Ascending aorta (tissue), 2 donors: Measurements from ENCODE around the gene CEP41. TPM values are rescaled to one million over a fixed set of nuclear protein-coding genes. Genes with fewer than 3 reads are reported as not detected.

Source experiments
- DNase-seq, 2 donors: peaks; one replicate each; pipeline ENCODE4 v3.0.0-alpha.2; 2019; ENCODE audit warnings: low spot score in 2 of 2
- H3K27ac ChIP-seq, 2 donors: fragments of 200-600 bp; sonication (generic); one replicate each; pipeline ENCODE4 v1.5.1; 2016 to 2017; ENCODE audit warnings: mild to moderate bottlenecking in 1 of 2
- H3K27me3 ChIP-seq: fragments of 200-600 bp; sonication (generic); one replicate; pipeline ENCODE4 v1.5.1; 2017
- H3K36me3 ChIP-seq, 2 donors: fragments of 200-600 bp; sonication (generic); one replicate each; pipeline ENCODE4 v1.5.1; 2016
- H3K4me1 ChIP-seq, 2 donors: fragments of 200-600 bp; sonication (generic); one replicate each; pipeline ENCODE4 v1.5.1; 2016 to 2017; ENCODE audit warnings: mild to moderate bottlenecking in 1 of 2
- H3K4me3 ChIP-seq, 2 donors: fragments of 200-600 bp; sonication (generic); one replicate each; pipeline ENCODE4 v1.5.1; 2016 to 2017; ENCODE audit warnings: mild to moderate bottlenecking in 1 of 2
- H3K9me3 ChIP-seq, 2 donors: fragments of 200-600 bp; sonication (generic); one replicate each; pipeline ENCODE4 v1.5.1; 2016
- CTCF ChIP-seq, 3 experiments: fragments of 200-600 bp in 2 of 3; fragments of 450-650 bp in 1 of 3; sonication (generic) in 2 of 3; IDR thresholded peaks; one replicate each; pipeline ENCODE4 v1.5.1; 2016 to 2019; ENCODE audit warnings: antibody characterized with exemption in 3 of 3, mild to moderate bottlenecking in 1 of 3, moderate library complexity in 1 of 3
- intact Hi-C: fragments of 100-400 bp; cut with DNase I; formaldehyde crosslinking; loops from one replicate; pipeline ENCODE4 v1.15.1; 2023
- total RNA-seq: library from RNA; depleted of rRNA; stranded (reverse); fragments of >200 nt; gene quantifications from one replicate; pipeline ENCODE4 v1.1.0, GENCODE V29; 2016

The CEP41 gene
- total RNA-seq, 1 donor from 2014 or later = 4.3 TPM

DNA sequence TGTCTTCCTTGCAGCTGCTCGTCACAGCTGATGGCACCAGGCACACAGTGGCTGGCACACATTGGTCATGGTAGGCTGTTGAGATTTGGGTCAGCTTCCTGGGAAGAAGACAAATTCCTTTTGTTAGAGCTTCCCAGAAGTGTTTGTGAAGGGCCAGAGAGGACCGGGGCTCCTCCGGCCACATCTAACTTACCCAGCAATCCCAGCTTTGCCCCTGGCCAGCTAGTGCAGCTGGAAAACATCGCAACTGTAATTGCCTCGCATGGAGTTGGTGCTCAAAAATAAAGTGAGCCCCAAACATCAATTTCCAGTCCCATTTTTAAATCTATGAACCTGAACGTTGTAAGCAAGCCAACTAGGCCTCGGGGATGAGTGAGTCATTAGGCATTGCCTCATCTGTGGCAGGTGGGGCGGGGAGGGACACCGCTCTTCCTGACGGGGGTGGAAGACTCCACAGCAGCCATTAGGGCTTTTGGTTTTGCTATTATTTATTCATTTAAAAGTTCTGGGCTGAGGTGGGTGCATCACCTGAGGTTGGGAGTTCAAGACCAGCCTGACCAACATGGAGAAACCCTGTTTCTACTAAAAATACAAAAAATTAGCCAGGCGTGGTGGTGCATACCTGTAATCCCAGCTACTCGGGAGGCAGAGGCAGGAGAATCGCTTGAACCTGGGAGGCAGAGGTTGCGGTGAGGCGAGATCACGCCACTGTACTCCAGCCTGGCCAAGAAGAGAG lies 83.8 kb downstream of the CEP41 start:
- no peak for TF ChIP-seq CTCF (IDR thresholded peaks at IDR 0.05)
- peaks cover 0 to 5% of the 10 kb centered on the region in 2 donors for H3K9me3 ChIP-seq
- H3K27ac ChIP-seq = peak overlapping the region; percentile 55 to 77
- H3K36me3 ChIP-seq = no peaks in the 10 kb centered on the region
- no peak overlapping the region for H3K4me3 ChIP-seq
- peak in 1 of 2 donors; percentile 74 for DNase-seq
- peaks cover 7 to 30% of the 10 kb centered on the region in 2 donors for H3K4me1 ChIP-seq
- intact Hi-C loops = loop anchor here (10.0 kb wide), 1 partner anchor 62 kb away; the partner anchor contains the start of gene CPA4
- no peaks in the 10 kb centered on the region for H3K27me3 ChIP-seq

DNA sequence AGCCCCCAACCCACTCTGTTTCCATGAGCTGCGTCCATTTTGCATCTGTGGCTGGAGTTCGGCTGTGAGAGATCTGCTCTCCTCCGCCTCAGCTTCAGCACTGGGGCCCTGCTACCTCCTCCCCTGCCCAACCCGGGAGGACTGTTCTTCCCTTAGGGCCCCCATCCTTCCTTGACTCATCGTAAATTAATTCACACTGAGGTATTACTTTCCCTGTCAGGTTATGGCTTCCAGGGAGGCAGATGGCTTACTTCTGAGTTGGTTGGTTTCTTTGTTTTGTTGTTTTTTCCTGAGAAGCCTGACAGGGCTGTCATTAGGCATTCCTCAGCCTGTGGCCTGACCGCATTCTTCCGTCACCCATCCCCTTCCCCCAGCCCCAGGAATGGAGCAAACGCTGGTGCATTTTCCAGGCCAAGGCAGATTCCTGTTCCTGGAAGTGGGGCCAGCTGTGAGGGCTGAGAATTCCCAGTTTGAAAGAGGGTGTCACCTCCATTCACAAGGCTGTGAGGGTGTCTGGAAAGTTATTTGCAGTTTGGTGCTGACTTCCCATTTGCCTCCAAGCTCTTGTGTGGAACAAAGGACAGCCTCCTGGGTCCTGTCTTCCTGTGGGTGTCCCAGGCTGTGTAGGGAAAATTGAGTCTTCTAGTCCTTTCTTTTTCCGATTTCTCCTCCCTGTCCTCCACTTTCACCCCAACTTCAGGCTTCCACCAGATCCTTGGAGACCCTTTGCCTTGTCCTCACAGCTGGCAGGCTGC lies 84.5 kb downstream of the CEP41 start:
- intact Hi-C loops = loop anchor here (10.0 kb wide), 1 partner anchor 61 kb away; the partner anchor contains the start of gene CPA4
- H3K9me3 ChIP-seq = peaks cover 0 to 5% of the 10 kb centered on the region in 2 donors
- no peak for TF ChIP-seq CTCF (IDR thresholded peaks at IDR 0.05)
- H3K27ac ChIP-seq = peak overlapping the region; percentile 55 to 77
- DNase-seq = peak in 1 of 2 donors; percentile 65
- H3K36me3 ChIP-seq = no peaks in the 10 kb centered on the region
- peaks cover 7 to 30% of the 10 kb centered on the region in 2 donors for H3K4me1 ChIP-seq
- no peaks in the 10 kb centered on the region for H3K27me3 ChIP-seq
- H3K4me3 ChIP-seq = no peak overlapping the region

DNA sequence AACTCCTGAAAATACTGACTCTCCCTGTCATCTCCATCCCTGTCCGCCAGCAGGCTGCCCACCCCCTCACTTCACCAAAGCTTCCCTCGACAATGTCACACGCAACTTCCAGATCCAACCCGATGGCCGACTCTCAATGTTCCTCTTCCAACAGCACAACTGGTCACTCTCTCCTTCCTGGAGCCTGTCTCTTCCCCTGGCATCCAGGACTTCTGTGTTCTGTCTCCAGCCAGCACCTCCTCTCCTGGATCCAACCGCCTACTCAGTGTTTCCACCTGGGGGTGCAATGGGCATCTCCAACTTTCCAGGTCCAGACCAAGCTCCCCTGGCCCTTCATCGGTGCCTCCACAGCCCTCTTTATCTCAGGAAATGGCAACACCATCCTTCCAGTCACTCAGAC lies 87.6 kb downstream of the CEP41 start:
- no peak for TF ChIP-seq CTCF (IDR thresholded peaks at IDR 0.05)
- peak overlapping the region in 1 of 2 donors; percentile 32 for H3K27ac ChIP-seq
- intact Hi-C loops = loop anchor here (5.0 to 10.0 kb wide), 2 partner anchors 58 to 89 kb away; partner anchors contain the start of genes CEP41 and CPA4

GRCh38 chr7:130352194-130353074 lies 88.4 kb downstream of the CEP41 start:
- no peak for DNase-seq
- Histone ChIP-seq H3K27ac (peak overlapping the region; percentile 35 to 36), H3K27me3 (no peaks in the 10 kb centered on the region), H3K4me1 (peaks cover 7 to 27% of the 10 kb centered on the region in 2 donors), H3K36me3 (no peaks in the 10 kb centered on the region), H3K9me3 (no peaks in the 10 kb centered on the region), H3K4me3 (no peak overlapping the region)
- no peak for TF ChIP-seq CTCF (IDR thresholded peaks at IDR 0.05)
- intact Hi-C loops = loop anchor here (5.0 to 10.0 kb wide), 2 partner anchors 58 to 90 kb away; partner anchors contain the start of genes CEP41 and CPA4

More for the DNA sequence above, 87.6 kb downstream of the CEP41 start:
- no peaks in the 10 kb centered on the region for H3K27me3 ChIP-seq
- no peak overlapping the region for H3K4me3 ChIP-seq
- peaks cover 7 to 30% of the 10 kb centered on the region in 2 donors for H3K4me1 ChIP-seq
- H3K36me3 ChIP-seq = no peaks in the 10 kb centered on the region
- DNase-seq = no peak
- no peaks in the 10 kb centered on the region for H3K9me3 ChIP-seq

GRCh38 chr7:130351791-130352090 lies 89.1 kb downstream of the CEP41 start:
- H3K4me3 ChIP-seq = no peak overlapping the region
- DNase-seq = no peak
- no peaks in the 10 kb centered on the region for H3K36me3 ChIP-seq
- peaks cover 7 to 20% of the 10 kb centered on the region in 2 donors for H3K4me1 ChIP-seq
- H3K27ac ChIP-seq = peak overlapping the region in 1 of 2 donors; percentile 36
- H3K27me3 ChIP-seq = no peaks in the 10 kb centered on the region
- intact Hi-C loops = loop anchor here (5.0 to 10.0 kb wide), 2 partner anchors 57 to 91 kb away; partner anchors contain the start of genes CEP41 and CPA4
- TF ChIP-seq CTCF (IDR thresholded peaks at IDR 0.05) = no peak
- no peaks in the 10 kb centered on the region for H3K9me3 ChIP-seq
